Stimulated activated CD8-positive, alpha-beta memory T cell treated with anti-CD3 and anti-CD28 coated beads, Interleukin-4, amount 100 ng/mL, for 1 hour (primary cell): Measurements from ENCODE around the gene DTNB.
"Not testable (repeated sequence)": the region's sequence is repeated elsewhere in the genome, so short reads cannot be mapped to it uniquely, and the experiment has no call there.

ENCODE experiments used
- DNase-seq, 2 donors: peaks; one replicate each; pipeline ENCODE4 v3.0.0-alpha.2; 2020; ENCODE audit warnings: low read depth in 2 of 2, low spot score in 1 of 2

The DTNB gene

GRCh38 chr2:25673300-25674076, at the start of gene DTNB:
TSS of gene DTNB (minus strand) at chr2:25673577. CDS start at chr2:25652660, 20,917 bp downstream.
- peak; percentile 51 to 67 for DNase-seq

- no peak for DNase-seq
Measured at GRCh38 chr2:25722224-25722623, 48.8 kb upstream of the DTNB start.

DNA sequence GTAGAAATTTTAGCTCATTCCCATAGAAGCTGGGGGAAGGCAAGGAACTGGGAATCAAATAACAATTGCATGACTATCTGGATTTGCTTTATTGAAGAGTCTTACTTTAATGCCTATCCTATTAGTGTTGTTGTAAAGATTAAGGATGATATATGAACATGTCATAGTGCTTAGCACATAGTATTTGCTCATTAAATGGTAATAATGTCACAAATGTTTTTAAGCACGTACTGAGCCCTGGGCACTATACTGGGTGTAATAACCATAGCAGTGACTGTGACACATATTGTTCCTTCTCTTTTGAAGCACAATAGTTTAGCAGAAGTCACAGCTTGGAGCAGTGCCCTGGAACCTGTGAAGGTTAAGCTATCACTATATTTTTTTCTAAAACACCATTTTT, 47.2 kb upstream of the DTNB start:
- DNase-seq, result no peak

GRCh38 chr2:25714740-25715139, 41.4 kb upstream of the DTNB start:
- DNase-seq, result no peak

DNA sequence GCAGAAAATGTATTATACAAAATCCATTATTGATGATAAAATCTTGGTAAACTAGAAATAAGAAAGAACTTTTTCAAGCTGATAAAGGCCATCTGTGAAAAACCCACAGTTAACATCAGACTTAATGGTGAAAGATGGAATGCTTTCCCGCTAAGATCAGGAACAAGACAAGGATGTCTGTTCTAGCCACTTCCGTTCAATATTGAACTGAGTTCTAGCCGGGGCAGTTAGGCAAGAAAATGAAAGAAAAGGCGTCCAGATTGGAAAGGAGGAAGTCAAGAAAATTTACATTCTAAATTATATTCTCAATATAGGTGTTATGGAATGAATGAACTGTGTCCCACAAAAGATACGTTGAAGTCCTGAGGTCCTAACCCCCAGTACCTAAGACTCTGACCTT, 39.1 kb upstream of the DTNB start:
- no peak for DNase-seq

DNA sequence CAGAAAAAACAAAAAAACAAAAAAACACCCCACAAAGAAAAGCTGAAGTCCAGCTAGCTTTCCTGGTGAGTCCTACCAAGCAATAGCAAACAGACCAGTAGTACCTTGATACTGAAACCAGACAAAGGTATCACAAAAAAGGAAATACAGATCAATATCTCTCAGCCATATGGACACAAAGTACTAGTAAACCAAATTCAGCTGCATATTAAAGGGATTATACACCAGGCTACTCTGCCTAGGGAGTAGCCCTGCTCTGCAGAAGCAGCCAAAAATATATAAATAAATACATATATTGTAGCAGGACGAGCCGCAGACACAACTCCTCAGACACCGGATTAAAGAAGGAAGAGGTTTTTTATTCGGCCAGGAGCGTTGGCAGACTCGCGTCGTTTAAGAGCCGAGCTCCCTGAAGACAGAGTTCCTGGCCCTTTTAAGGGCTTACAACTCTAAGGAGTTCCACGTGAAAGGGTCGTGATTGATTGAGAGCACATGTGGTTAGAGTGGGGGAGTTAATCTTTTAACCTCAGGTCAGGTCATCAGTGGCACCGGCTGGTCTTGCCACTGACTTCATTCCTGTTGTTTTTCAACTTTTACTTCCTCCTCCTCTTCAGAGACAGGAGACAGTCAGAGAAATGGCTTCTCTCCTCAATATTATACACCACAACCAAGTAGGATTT, 38.4 kb upstream of the DTNB start:
- no peak for DNase-seq

- no peak for DNase-seq
Measured at GRCh38 chr2:25710750-25711149, 37.4 kb upstream of the DTNB start.

GRCh38 chr2:25709349-25709748, 36.0 kb upstream of the DTNB start:
- DNase-seq, result no peak

DNA sequence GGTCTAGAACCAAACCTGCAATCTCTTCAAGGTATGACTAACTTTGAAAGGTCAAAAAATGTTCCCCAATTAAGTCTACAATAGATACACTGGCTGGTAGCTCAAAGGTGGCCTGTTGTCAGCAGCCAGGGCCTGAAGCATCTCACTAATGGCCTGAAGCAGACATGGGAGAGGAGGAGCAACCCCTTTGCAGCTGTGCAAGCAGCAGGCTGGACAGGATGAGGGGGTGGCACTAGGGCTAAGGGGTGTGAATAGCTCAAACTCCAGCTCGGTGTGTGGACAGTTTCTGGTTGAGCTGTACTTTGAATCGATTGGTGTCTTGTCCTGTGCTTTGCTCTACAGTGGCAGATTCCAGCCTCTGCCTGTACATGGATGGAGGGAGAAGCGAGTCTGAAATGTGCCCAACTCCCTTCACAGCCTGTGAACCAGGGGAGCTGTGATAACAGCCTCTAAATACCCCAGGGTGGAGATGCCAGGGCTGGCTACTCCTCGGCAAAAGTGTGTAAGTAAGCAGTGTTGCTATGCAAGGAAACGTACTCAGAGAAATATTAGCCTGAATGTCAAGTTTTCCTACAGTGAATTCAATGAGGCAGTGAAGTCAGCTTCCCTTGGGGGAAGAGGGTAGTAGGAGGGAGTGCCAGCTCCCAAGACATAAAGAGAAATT, 34.7 kb upstream of the DTNB start:
- no peak for DNase-seq

DNA sequence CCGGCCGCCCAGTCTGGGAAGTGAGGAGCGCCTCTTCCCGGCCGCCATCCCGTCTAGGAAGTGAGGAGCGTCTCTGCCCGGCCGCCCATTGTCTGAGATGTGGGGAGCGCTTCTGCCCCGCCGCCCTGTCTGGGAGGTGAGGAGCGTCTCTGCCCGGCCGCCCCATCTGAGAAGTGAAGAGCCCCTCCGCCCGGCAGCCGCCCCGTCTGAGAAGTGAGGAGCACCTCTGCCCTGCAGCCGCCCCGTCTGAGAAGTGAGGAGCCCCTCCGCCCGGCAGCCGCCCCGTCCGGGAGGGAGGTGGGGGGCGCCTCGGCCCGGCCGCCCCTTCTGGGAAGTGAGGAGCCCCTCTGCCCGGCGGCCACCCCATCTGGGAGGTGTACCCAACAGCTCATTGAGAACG, 32.2 kb upstream of the DTNB start:
- not testable (repeated sequence) for DNase-seq

DNA sequence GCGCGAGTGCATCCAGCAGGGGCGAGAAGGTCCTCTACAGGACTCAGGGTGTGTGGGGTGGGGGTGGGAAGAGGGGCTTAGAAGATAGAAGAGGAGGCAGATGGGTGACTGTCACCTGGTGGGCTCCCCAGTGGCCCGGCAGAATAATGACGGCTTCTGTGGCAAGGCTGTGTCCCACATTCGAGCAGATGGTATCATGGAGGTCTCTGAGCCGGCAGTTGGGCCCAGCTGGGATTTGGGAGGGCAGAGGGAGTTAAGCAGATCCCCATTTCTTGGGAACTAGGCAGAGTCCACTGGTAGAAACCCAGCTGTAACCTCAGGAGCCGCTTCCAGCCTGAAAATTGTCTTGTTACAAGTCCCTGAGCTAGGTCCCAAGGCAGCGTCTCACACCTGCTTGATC, 28.4 kb upstream of the DTNB start:
- no peak for DNase-seq

DNA sequence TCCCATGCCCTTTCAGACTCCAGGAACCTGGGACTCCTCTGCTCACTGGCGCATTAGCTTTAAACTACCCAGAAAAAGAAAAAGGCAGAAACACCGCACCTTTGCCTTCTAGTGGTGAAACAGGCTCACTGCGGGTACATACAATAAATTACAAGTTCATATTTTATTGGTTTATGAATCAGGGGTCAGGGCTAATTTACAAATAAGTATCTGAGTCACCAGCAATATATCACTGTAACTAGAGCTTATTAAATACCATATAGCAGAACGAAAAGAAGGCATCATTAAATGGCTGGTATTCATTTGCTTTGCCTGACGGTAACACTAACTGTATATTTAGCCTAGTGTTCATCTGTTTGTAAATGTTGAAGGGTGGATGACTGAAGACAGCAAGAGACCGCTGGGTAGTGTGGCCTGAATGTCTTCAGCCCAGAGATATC, 26.9 kb upstream of the DTNB start:
- no peak for DNase-seq

GRCh38 chr2:25699216-25699615, 25.8 kb upstream of the DTNB start:
- no peak for DNase-seq

DNA sequence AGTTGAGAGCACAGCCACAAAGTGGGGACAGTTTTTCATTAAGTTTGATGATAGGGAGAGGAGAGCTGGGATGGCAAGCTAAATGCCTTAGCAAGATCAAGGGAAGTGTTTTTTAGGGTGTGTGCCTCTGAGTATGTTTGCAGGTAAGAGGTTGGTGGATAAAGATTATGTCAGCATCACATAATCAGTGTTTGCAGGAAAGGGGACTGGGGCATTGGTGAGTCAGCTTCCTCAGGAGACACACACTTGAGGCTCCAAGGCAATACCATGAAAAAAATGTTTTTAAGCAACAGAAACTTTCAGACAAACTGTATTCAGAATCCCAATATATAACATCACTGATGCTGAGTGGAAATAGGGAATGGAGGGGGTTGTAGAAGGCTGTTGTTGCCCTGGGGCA, 25.4 kb upstream of the DTNB start:
- no peak for DNase-seq

- no peak for DNase-seq
Measured at GRCh38 chr2:25697559-25698341, 24.4 kb upstream of the DTNB start.

- no peak for DNase-seq
Measured at GRCh38 chr2:25692737-25693445, 19.5 kb upstream of the DTNB start.

DNA sequence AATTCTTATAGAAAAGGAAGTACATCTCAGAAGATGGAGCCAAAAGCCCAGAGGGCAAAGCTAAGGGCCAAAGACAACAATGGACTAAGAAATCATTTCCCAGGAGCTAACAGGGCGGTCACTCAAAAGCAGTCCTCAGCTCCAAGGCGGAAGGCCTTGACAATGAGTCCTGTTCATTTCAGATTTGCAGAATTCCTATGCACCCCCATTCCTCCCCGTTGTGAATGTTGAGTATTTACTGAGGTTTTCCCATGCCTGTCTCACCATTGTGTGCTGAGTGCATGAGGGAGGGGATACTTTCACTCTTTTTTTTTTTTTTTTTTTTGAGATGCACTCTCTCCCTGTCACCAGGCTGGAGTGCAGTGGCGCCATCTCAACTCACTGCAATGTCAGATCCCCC, 18.8 kb upstream of the DTNB start:
- no peak for DNase-seq

GRCh38 chr2:25690058-25690457, 16.7 kb upstream of the DTNB start:
- DNase-seq, result no peak

DNA sequence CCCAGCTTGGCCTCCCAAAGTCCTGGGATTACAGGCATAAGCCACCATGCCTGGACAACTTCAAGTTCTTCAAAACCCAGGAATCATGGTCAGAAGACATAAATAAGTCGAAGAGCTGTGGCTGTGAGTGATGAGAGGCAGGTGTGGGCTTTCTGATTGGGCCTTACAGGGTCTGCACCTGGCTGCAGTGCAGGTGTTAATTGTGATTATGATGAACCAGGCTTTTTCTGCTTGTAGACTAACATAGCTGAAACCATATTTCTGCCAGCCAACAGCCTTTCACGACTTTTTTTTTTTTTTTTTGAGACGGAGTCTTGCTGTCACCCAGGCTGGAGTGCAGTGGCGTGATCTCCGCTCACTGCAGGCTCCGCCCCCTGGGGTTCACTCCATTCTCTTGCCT, 14.9 kb upstream of the DTNB start:
- no peak for DNase-seq

DNA sequence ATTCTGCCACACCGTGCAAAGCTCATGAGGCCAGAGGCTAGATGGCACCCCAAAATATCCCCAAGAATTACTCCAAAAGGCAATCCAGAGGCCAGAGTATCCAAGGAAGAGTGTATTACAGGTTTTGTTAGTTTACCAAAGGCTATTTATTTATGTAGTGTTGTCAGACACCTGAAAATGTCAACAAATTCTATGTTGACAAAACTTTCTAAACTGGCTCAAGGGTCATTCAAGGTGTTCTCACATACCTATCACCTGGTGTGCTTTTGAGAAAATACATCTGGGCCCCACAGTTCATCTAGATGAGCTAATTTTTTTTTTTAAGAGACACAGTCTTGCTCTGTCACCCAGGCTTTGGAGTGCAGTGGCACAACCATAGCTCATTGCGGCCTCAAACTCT, 12.4 kb upstream of the DTNB start:
- DNase-seq, result no peak
